ENCODE results near the gene ANKRD27.

ANKRD27 gene

DNA sequence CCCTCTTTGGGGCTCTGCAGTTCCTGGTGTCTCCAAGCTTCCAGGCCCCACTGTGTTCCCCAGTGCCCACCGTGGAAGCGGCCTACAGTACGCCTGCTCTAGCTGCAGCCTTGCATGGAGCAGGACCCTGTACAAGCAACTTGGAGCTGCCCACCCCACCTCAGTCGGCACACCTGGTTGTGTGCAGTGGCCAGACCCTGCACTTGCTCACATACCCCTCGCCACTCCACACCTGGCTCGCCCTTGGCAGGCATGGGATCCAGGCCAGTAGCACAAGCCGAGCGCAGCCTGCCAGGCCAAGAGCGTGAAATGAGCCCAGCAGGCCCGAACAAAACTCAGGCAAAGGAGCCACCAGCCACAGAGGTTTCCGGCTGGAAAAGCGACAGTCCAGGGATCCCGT, 36.4 kb downstream of the ANKRD27 start:
- TF ChIP-seq IKZF3 (tag by site-specific recombination; IDR thresholded peaks at IDR 0.05) (no peak), TSHZ1 (tag by site-specific recombination; IDR thresholded peaks at IDR 0.05; ENCODE audit: borderline replicate concordance) (no peak), ZBTB8A (tag by site-specific recombination; IDR thresholded peaks at IDR 0.05) (no peak), ZNF624 (tag by site-specific recombination; IDR thresholded peaks at IDR 0.05) (no peak), ZBTB21 (tag by site-specific recombination; IDR thresholded peaks at IDR 0.05) (no peak), ZNF510 (tag by site-specific recombination; IDR thresholded peaks at IDR 0.05; ENCODE audit: insufficient replicate concordance) (no peak), ZNF391 (tag by site-specific recombination; IDR thresholded peaks at IDR 0.05; ENCODE audit: borderline replicate concordance, low read depth) (no peak), ZNF280D (tag by site-specific recombination; IDR thresholded peaks at IDR 0.05) (no peak), REST (tag by site-specific recombination; IDR thresholded peaks at IDR 0.05) (no peak), ZNF404 (tag by site-specific recombination; IDR thresholded peaks at IDR 0.05) (no peak), ZFP69B (tag by site-specific recombination; IDR thresholded peaks at IDR 0.05) (no peak), ZNF311 (tag by site-specific recombination; IDR thresholded peaks at IDR 0.05; ENCODE audit: borderline replicate concordance) (no peak), ZNF175 (tag by site-specific recombination; IDR thresholded peaks at IDR 0.05) (no peak), REPIN1 (tag by site-specific recombination; IDR thresholded peaks at IDR 0.05; ENCODE audit: low read depth) (no peak), ZSCAN30 (tag by site-specific recombination; IDR thresholded peaks at IDR 0.05) (no peak), ZNF555 (tag by site-specific recombination; conservative IDR thresholded peaks at IDR 0.05) (no peak), ZNF658 (tag by site-specific recombination; IDR thresholded peaks at IDR 0.05) (no peak), TRIM28 (IDR thresholded peaks at IDR 0.05; ENCODE audit: borderline replicate concordance, low read length) (no peak), ZNF214 (tag by site-specific recombination; IDR thresholded peaks at IDR 0.05; ENCODE audit: borderline replicate concordance) (no peak), ZXDB (tag by site-specific recombination; IDR thresholded peaks at IDR 0.05) (no peak)
- Histone ChIP-seq H3K4me3 (ENCODE audit: low read depth, low read length) (no peak overlapping the region), H3K9me3 (ENCODE audit: control insufficient read depth, insufficient read depth, low read depth, low read length) (no peaks in the 10 kb centered on the region), H3K36me3 (ENCODE audit: control insufficient read depth in 2 of 2, insufficient read depth in 1 of 2, low read length in 2 of 2) (peaks cover 74 to 79% of the 10 kb centered on the region in 2 experiments), H3K27ac (ENCODE audit: extremely low read depth, low read depth, low read length) (no peak overlapping the region), H3K4me1 (ENCODE audit: control insufficient read depth, insufficient read depth, low read length) (no peaks in the 10 kb centered on the region)
- CTCF ChIA-PET: interaction anchor here (0.8 to 0.9 kb wide), 2 partner anchors 12 to 13 kb away, joined by 3 read pairs; no protein-coding TSS in a partner anchor
- POLR2A ChIA-PET: interaction anchor here (0.6 kb wide), 1 partner anchor 74 kb away, joined by 5 read pairs; no protein-coding TSS in a partner anchor

Data from HEK293 (cell line).